Measurements from ENCODE around the gene PDE2A. TPM values are rescaled to one million over a fixed set of nuclear protein-coding genes. Genes with fewer than 3 reads are reported as not detected.

The PDE2A gene
- total RNA-seq, 1 experiment from 2014 or later = 3.7 TPM

- TF ChIP-seq, protein P1, sequence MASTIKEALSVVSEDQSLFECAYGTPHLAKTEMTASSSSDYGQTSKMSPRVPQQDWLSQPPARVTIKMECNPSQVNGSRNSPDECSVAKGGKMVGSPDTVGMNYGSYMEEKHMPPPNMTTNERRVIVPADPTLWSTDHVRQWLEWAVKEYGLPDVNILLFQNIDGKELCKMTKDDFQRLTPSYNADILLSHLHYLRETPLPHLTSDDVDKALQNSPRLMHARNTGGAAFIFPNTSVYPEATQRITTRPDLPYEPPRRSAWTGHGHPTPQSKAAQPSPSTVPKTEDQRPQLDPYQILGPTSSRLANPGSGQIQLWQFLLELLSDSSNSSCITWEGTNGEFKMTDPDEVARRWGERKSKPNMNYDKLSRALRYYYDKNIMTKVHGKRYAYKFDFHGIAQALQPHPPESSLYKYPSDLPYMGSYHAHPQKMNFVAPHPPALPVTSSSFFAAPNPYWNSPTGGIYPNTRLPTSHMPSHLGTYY (CRISPR knock-in tag; IDR thresholded peaks at IDR 0.05) = no peak
- TF ChIP-seq NFATC4 (CRISPR knock-in tag; IDR thresholded peaks at IDR 0.05) = no peak
- no peak for TF ChIP-seq ETV6 (CRISPR knock-in tag; IDR thresholded peaks at IDR 0.05)
Observed at GRCh38 chr11:72646024-72646423, 28.2 kb downstream of the PDE2A start (continued).

DNA sequence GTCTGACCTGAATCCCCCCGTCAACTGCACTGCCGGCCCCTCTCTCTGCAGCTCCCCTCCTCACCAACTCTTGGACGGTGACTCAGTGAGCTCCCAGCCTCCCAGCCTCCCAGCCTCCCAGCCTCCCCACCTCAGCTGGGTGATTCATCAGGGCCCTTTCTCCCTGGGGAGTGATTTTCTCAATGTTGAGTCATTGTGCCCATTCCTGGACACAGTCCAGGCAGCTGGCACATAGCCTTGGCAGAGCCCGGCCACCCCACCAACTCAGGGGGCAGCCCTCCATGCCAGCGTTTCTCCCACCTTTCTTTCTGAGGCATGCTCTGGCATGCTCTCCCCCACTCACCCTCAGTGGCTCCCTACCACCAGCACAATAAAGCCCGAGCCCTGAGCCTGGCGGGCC is 30.7 kb downstream of the PDE2A start:
- DNase-seq (ENCODE audit: low spot score) = no peak
- H3K9me3 Mint-ChIP-seq = no peaks in the 10 kb centered on the region
- H3K27me3 Mint-ChIP-seq (ENCODE audit: low read depth) = peaks cover 26% of the 10 kb centered on the region
- no peak for ATAC-seq
- H3K4me1 Mint-ChIP-seq = no peaks in the 10 kb centered on the region
- POLR2A ChIA-PET = interaction anchor here (1.0 kb wide), 1 partner anchor 36 kb away, joined by 3 read pairs; no protein-coding TSS in a partner anchor
- peak overlapping the region; percentile 50 for H3K4me3 Mint-ChIP-seq
- no peak overlapping the region for H3K27ac Mint-ChIP-seq
- CTCF ChIA-PET = interaction anchor here (0.7 to 7.5 kb wide), 22 partner anchors 8 to 415 kb away, joined by 3 to 124 read pairs (median 6); partner anchors contain the start of gene PDE2A
- H3K36me3 Mint-ChIP-seq = no peaks in the 10 kb centered on the region
- TF ChIP-seq ZNF416 (CRISPR knock-in tag; IDR thresholded peaks at IDR 0.05) (no peak), GTF2I (CRISPR knock-in tag; conservative IDR thresholded peaks at IDR 0.05) (0 out of 2 replicates have a peak, but pooled peaks have one; percentile 27), JAZF1 (CRISPR knock-in tag; IDR thresholded peaks at IDR 0.05) (no peak), CBFB (CRISPR knock-in tag; IDR thresholded peaks at IDR 0.05; ENCODE audit: low read depth) (no peak)
- TF ChIP-seq, protein P2, sequence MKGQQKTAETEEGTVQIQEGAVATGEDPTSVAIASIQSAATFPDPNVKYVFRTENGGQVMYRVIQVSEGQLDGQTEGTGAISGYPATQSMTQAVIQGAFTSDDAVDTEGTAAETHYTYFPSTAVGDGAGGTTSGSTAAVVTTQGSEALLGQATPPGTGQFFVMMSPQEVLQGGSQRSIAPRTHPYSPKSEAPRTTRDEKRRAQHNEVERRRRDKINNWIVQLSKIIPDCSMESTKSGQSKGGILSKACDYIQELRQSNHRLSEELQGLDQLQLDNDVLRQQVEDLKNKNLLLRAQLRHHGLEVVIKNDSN (CRISPR knock-in tag; IDR thresholded peaks at IDR 0.05) = 0 out of 2 replicates have a peak, but pooled peaks have one; percentile 2

- no peaks in the 10 kb centered on the region for H3K9me3 Mint-ChIP-seq
- no peaks in the 10 kb centered on the region for H3K36me3 Mint-ChIP-seq
- POLR2A ChIA-PET = interaction anchor here (1.0 kb wide), 1 partner anchor 35 kb away, joined by 3 read pairs; no protein-coding TSS in a partner anchor
- no peak overlapping the region for H3K27ac Mint-ChIP-seq
- DNase-seq (ENCODE audit: low spot score) = peak; percentile 74
- H3K4me3 Mint-ChIP-seq = peak overlapping the region; percentile 59
- H3K4me1 Mint-ChIP-seq = no peaks in the 10 kb centered on the region
- CTCF ChIA-PET = interaction anchor here (0.7 to 7.5 kb wide), 24 partner anchors 8 to 415 kb away, joined by 3 to 124 read pairs (median 6); partner anchors contain the start of gene PDE2A
- ATAC-seq = peak; percentile 79
- H3K27me3 Mint-ChIP-seq (ENCODE audit: low read depth) = peaks cover 26% of the 10 kb centered on the region
- TF ChIP-seq NR2C2 (CRISPR knock-in tag; IDR thresholded peaks at IDR 0.05) (no peak), OVOL2 (CRISPR knock-in tag; IDR thresholded peaks at IDR 0.05; ENCODE audit: borderline replicate concordance) (no peak), ZBTB43 (CRISPR knock-in tag; IDR thresholded peaks at IDR 0.05) (no peak), FOXJ3 (CRISPR knock-in tag; IDR thresholded peaks at IDR 0.05; ENCODE audit: borderline replicate concordance) (no peak), ZNF423 (CRISPR knock-in tag; IDR thresholded peaks at IDR 0.05) (no peak), NFYB (CRISPR knock-in tag; conservative IDR thresholded peaks at IDR 0.05; ENCODE audit: low read depth) (no peak), JAZF1 (CRISPR knock-in tag; IDR thresholded peaks at IDR 0.05) (no peak), RELA (CRISPR knock-in tag; IDR thresholded peaks at IDR 0.05; ENCODE audit: borderline replicate concordance) (0 out of 2 replicates have a peak, but pooled peaks have one; percentile 26), ZBTB21 (CRISPR knock-in tag; IDR thresholded peaks at IDR 0.05; ENCODE audit: borderline replicate concordance) (no peak; the same call in 1 of the 2 replicates), ZSCAN18 (CRISPR knock-in tag; IDR thresholded peaks at IDR 0.05) (no peak), ELF4 (CRISPR knock-in tag; IDR thresholded peaks at IDR 0.05; ENCODE audit: low read depth) (no peak), FOXK1 (CRISPR knock-in tag; IDR thresholded peaks at IDR 0.05) (no peak)
- TF ChIP-seq, protein P1 (CRISPR knock-in tag; IDR thresholded peaks at IDR 0.05) = no peak
- TF ChIP-seq, protein P3, sequence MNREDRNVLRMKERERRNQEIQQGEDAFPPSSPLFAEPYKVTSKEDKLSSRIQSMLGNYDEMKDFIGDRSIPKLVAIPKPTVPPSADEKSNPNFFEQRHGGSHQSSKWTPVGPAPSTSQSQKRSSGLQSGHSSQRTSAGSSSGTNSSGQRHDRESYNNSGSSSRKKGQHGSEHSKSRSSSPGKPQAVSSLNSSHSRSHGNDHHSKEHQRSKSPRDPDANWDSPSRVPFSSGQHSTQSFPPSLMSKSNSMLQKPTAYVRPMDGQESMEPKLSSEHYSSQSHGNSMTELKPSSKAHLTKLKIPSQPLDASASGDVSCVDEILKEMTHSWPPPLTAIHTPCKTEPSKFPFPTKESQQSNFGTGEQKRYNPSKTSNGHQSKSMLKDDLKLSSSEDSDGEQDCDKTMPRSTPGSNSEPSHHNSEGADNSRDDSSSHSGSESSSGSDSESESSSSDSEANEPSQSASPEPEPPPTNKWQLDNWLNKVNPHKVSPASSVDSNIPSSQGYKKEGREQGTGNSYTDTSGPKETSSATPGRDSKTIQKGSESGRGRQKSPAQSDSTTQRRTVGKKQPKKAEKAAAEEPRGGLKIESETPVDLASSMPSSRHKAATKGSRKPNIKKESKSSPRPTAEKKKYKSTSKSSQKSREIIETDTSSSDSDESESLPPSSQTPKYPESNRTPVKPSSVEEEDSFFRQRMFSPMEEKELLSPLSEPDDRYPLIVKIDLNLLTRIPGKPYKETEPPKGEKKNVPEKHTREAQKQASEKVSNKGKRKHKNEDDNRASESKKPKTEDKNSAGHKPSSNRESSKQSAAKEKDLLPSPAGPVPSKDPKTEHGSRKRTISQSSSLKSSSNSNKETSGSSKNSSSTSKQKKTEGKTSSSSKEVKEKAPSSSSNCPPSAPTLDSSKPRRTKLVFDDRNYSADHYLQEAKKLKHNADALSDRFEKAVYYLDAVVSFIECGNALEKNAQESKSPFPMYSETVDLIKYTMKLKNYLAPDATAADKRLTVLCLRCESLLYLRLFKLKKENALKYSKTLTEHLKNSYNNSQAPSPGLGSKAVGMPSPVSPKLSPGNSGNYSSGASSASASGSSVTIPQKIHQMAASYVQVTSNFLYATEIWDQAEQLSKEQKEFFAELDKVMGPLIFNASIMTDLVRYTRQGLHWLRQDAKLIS (CRISPR knock-in tag; IDR thresholded peaks at IDR 0.05; ENCODE audit: borderline replicate concordance) = no peak
- TF ChIP-seq, protein P4, sequence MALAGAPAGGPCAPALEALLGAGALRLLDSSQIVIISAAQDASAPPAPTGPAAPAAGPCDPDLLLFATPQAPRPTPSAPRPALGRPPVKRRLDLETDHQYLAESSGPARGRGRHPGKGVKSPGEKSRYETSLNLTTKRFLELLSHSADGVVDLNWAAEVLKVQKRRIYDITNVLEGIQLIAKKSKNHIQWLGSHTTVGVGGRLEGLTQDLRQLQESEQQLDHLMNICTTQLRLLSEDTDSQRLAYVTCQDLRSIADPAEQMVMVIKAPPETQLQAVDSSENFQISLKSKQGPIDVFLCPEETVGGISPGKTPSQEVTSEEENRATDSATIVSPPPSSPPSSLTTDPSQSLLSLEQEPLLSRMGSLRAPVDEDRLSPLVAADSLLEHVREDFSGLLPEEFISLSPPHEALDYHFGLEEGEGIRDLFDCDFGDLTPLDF (CRISPR knock-in tag; IDR thresholded peaks at IDR 0.05) = 0 out of 2 replicates have a peak, but pooled peaks have one; percentile 8
Observed at GRCh38 chr11:72642884-72643522, 31.2 kb downstream of the PDE2A start.

All from WTC11 (cell line).